Adrenal gland (tissue), 5 donors: ENCODE data around the gene MNAT1.

ENCODE experiments used
- CTCF ChIP-seq, 6 experiments: fragments of 450-650 bp in 4 of 6; fragments of 200-600 bp in 2 of 6; sonication (generic) in 1 of 6; IDR thresholded peaks; 1 replicate in 5 of 6; 2 replicates in 1 of 6; pipeline versions ENCODE4 v1.5.1 to v1.8.0; 2016 to 2021; ENCODE audit warnings: antibody characterized with exemption in 6 of 6, mild to moderate bottlenecking in 2 of 6, moderate library complexity in 1 of 6
- POLR2A ChIP-seq, 2 donors: fragments of 450-650 bp; IDR thresholded peaks; one replicate each; pipeline ENCODE4 v1.6.1; 2017; ENCODE audit warnings: antibody characterized with exemption in 2 of 2, mild to moderate bottlenecking in 2 of 2, moderate library complexity in 1 of 2
- donor health status: DM: no; HTN: no; CAD: no.

- TF ChIP-seq CTCF (IDR thresholded peaks at IDR 0.05), result no peak
- no peak for TF ChIP-seq POLR2A (IDR thresholded peaks at IDR 0.05)
Observed at GRCh38 chr14:60839057-60839456, 104.5 kb downstream of the MNAT1 start.
